Common myeloid progenitor, CD34-positive (primary cell): ENCODE results near the gene ENTPD1.
A peak's percentile ranks its signal among the peaks of the same experiment; 100 is the strongest.

Source experiments
- CTCF ChIA-PET: fragments of 350-600 bp; sonication (Branson Sonifier 250); formaldehyde crosslinking; loops from one replicate; lab custom pipeline; 2021; ENCODE audit warnings: antibody characterized with exemption; lab: Charles Lee
- POLR2A ChIA-PET: fragments of 350-600 bp; sonication (Branson Sonifier 250); formaldehyde crosslinking; loops from one replicate; lab custom pipeline; 2021; ENCODE audit warnings: antibody characterized with exemption; lab: Charles Lee
- DNase-seq, 3 donors: peaks; one replicate each; pipeline versions ENCODE4 v3.0.0 to v3.0.0-alpha.2; 2013
- H3K27ac ChIP-seq, 2 experiments: 1 replicate in 1 of 2; 2 replicates in 1 of 2; pipeline ENCODE4 v1.7.0; 2013; ENCODE audit warnings: inconsistent platforms in 2 of 2, low read length in 2 of 2, mild to moderate bottlenecking in 2 of 2, low read depth in 1 of 2, moderate library complexity in 1 of 2; ENCODE audit not compliant: severe bottlenecking in 2 of 2, insufficient read depth in 1 of 2, poor library complexity in 1 of 2
- H3K27me3 ChIP-seq, 5 experiments: replicated peaks in 2 of 5; 1 replicate in 3 of 5; 2 replicates in 2 of 5; pipeline versions ENCODE4 v1.6.1 to v1.7.0; 2013; ENCODE audit warnings: low read length in 4 of 5, mild to moderate bottlenecking in 2 of 5, moderate library complexity in 2 of 5, inconsistent platforms in 1 of 5; ENCODE audit not compliant: insufficient read depth in 5 of 5, control insufficient read depth in 4 of 5
- H3K36me3 ChIP-seq, 4 experiments: 1 replicate in 2 of 4; 2 replicates in 2 of 4; pipeline versions ENCODE4 v1.6.1 to v1.7.0; 2013; ENCODE audit warnings: low read length in 3 of 4, control low read depth in 1 of 4, mild to moderate bottlenecking in 1 of 4; ENCODE audit not compliant: control insufficient read depth in 4 of 4, insufficient read depth in 4 of 4
- H3K4me1 ChIP-seq, 4 experiments: 1 replicate in 3 of 4; 2 replicates in 1 of 4; pipeline versions ENCODE4 v1.6.1 to v1.7.1; 2013; ENCODE audit warnings: low read length in 3 of 4, mild to moderate bottlenecking in 3 of 4, control low read depth in 1 of 4, inconsistent platforms in 1 of 4, moderate library complexity in 1 of 4; ENCODE audit not compliant: control insufficient read depth in 4 of 4, insufficient read depth in 4 of 4; ENCODE audit errors: control extremely low read depth in 1 of 4
- H3K4me3 ChIP-seq, 7 experiments: 1 replicate in 4 of 7; 2 replicates in 3 of 7; pipeline versions ENCODE4 v1.5.1 to v1.7.0; 2013; ENCODE audit warnings: mild to moderate bottlenecking in 7 of 7, low read length in 6 of 7, moderate library complexity in 6 of 7, inconsistent platforms in 2 of 7, low read depth in 2 of 7, control low read depth in 1 of 7; ENCODE audit not compliant: insufficient read depth in 4 of 7, control insufficient read depth in 1 of 7; ENCODE audit errors: extremely low read depth in 1 of 7
- H3K9me3 ChIP-seq, 5 experiments: 1 replicate in 4 of 5; 2 replicates in 1 of 5; pipeline versions ENCODE4 v1.6.1 to v1.7.1; 2013; ENCODE audit warnings: low read length in 4 of 5, mild to moderate bottlenecking in 2 of 5, inconsistent platforms in 1 of 5, low read depth in 1 of 5, moderate library complexity in 1 of 5; ENCODE audit not compliant: control insufficient read depth in 4 of 5, insufficient read depth in 2 of 5; ENCODE audit errors: control extremely low read depth in 1 of 5
- WGBS: methylation state at CpG from one replicate; pipeline ENCODE4 v1.1.5; 2013; ENCODE audit not compliant: insufficient coverage; 5-methylcytosine and 5-hydroxymethylcytosine counted together

ENTPD1 gene

DNA sequence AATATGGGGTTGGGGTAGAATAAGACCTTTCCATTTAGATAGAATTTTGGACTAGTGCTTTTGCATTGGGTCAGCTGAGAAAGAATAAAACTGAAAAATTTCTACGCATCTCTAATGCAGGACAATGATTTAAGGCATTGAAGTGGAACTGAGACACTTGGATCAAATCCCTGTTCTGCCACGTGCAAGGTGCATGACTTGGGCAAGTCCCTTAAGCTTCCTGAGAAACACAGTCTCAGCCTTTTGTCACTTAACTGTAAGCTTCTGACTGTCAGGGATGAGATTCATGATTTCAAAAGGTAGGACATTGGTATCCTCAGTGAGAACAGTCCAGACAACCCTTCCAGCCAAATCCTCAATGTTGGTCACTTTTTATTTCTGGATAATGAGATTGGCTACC lies 59.2 kb downstream of the ENTPD1 start:
- Histone ChIP-seq H3K9me3 (no peaks in the 10 kb centered on the region), H3K27ac (no peak overlapping the region), H3K36me3 (no peaks in the 10 kb centered on the region), H3K4me3 (no peak overlapping the region), H3K27me3 (no peaks in the 10 kb centered on the region), H3K4me1 (peaks cover 0 to 6% (median 2%) of the 10 kb centered on the region in 4 experiments)
- 100% methylated on average over 2 of the region's 2 CpGs for WGBS
- no peak for DNase-seq
- ChIA-PET POLR2A (interaction anchor here (0.7 kb wide), 1 partner anchor 14 kb away, joined by 3 read pairs; no protein-coding TSS in a partner anchor), CTCF (no interaction called here)

DNA sequence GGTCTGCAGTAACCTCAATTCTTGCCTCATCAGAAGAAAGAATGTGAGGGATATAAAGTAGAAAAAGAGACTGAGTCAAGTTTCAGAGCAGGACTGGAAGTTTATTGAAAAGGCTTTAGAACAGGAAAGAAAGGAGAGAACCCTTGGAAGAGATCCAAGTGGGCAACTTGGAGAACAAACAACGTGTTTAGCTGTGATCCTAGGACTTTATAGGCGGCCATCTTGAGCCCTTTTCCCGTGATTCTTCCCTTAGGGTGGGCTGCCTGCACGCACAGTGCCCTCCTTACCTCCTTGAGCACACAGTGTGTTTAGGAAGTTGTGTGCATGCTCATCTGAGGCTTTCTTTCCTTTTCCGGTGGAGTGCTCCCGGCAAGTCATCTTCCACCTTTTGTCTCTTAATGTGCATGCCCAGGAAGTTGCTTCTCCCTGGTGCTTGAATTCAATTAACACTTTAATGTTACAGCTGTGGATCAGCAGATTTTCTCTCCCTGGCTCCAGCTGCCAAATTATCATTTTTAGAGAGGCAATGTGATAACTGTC lies 59.8 kb downstream of the ENTPD1 start:
- no peaks in the 10 kb centered on the region for H3K36me3 ChIP-seq
- no peak overlapping the region for H3K4me3 ChIP-seq
- no peaks in the 10 kb centered on the region for H3K9me3 ChIP-seq
- no peak for DNase-seq
- H3K27ac ChIP-seq: no peak overlapping the region
- H3K27me3 ChIP-seq: no peaks in the 10 kb centered on the region
- POLR2A ChIA-PET: no interaction called here
- H3K4me1 ChIP-seq: peaks cover 0 to 8% (median 2%) of the 10 kb centered on the region in 4 experiments
- WGBS: 83% methylated on average over 6 of the region's 6 CpGs
- CTCF ChIA-PET: interaction anchor here (1.2 to 1.3 kb wide), 2 partner anchors 29 to 49 kb away, joined by 3 read pairs; no protein-coding TSS in a partner anchor

DNA sequence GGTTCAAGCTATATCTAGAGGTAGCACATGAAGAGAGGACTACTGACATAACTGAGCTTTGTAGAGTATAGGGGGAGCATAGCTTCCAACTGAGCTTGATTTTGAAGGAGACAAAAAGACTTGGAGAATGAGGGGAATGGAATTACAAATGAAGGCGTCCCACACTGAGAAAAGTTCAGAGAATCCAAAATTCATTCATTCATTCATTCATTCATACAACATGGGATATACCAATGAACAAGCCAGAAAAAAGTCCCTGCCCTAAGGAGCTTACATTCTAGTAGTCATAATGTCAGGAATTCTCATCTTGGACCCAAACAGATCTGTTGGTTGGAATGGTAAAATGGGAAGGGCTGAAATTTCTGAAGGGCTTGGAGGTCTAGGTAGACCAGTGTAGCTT lies 62.0 kb downstream of the ENTPD1 start:
- Histone ChIP-seq H3K27ac (no peak overlapping the region), H3K4me1 (peaks cover 0 to 17% (median 4%) of the 10 kb centered on the region in 4 experiments), H3K4me3 (no peak overlapping the region), H3K36me3 (no peaks in the 10 kb centered on the region), H3K9me3 (no peaks in the 10 kb centered on the region), H3K27me3 (no peaks in the 10 kb centered on the region)
- ChIA-PET CTCF (interaction anchor here (1.0 to 1.2 kb wide), 3 partner anchors 10 to 23 kb away, joined by 3 to 5 read pairs (median 3); no protein-coding TSS in a partner anchor), POLR2A (no interaction called here)
- WGBS: no CpG with 5 or more reads among the region's 1 CpG
- DNase-seq: no peak

DNA sequence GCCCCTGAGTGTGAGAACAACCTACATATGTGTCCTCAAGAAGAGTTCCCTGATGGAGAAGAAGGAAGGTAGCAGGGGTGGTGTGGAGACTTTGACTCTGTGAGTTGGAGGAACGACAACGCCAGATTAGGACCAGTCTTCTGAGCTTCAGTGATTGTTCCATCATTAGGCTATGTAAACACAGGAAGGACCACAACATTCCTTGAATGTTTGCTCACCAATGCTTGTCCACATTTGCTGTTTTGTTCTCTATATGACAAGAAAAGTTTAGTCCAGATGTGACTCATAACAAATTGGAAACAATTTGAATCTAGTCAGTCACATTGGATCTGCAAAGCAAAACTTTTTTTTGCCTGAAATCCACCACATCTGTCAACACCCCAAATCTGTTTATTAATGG lies 62.7 kb downstream of the ENTPD1 start:
- 100% methylated on average over 2 of the region's 2 CpGs for WGBS
- H3K4me1 ChIP-seq: peaks cover 0 to 17% (median 4%) of the 10 kb centered on the region in 4 experiments
- no peak for DNase-seq
- no peak overlapping the region for H3K4me3 ChIP-seq
- no peaks in the 10 kb centered on the region for H3K27me3 ChIP-seq
- H3K36me3 ChIP-seq: no peaks in the 10 kb centered on the region
- ChIA-PET POLR2A (no interaction called here), CTCF (interaction anchor here (1.1 to 4.1 kb wide), 4 partner anchors 9 to 125 kb away, joined by 3 to 15 read pairs (median 4); partner anchors contain the start of gene TCTN3)
- no peaks in the 10 kb centered on the region for H3K9me3 ChIP-seq
- no peak overlapping the region for H3K27ac ChIP-seq

DNA sequence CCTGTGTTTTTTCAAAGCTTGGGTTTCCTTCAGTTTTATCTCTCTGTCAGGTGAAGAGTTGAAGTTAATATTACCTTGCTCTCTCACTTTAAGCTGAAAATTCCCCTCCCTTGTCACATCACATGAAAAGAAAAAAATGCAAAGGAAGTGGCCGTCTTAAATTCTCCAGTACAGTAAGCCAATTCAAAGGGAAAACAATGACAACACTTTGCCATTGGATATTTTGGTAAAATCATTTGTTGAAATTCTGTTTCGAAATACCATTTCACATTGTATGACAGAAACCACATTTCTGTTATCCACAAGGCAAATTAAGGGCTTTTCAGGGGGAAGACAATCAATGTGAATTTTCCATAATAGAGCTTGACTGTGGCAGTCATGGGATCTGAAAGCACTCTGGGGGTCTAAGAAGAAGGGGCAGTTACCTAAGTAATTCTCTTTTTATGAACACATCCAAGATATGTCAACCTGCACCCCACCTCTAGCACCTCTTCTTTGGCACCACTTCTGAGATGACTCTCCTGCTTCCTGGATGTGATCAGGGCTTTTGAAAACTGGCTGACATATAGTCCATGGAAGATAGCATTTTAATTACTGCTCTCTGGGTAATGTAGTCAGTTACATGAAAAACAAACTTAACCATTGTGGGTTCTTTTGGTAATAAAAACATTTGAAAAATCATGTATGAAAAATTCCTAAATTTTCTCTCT lies 63.8 kb downstream of the ENTPD1 start:
- Histone ChIP-seq H3K4me1 (peaks cover 0 to 17% (median 2%) of the 10 kb centered on the region in 4 experiments), H3K27ac (no peak overlapping the region)

DNA sequence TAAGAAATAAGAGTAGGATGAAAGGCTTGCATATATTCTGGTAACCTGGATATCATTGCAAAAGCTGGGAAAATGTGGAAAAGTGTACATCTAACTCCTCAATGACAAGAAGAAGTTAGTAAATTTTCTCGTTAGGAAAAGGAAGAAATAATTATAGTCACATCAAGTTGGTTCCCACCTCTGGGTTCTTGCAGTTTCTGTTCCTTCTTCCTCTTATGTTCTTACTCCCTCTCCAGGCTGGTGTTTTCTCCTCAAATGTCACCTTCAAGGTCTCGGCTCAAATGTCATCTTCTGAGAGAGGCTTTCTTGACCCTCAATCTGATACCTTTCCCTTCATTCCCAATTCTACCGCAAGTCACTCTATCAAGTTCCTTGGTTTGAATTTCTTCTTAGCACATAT lies 64.4 kb downstream of the ENTPD1 start:
- Histone ChIP-seq H3K9me3 (no peaks in the 10 kb centered on the region), H3K27me3 (no peaks in the 10 kb centered on the region), H3K4me1 (peaks cover 0 to 17% (median 2%) of the 10 kb centered on the region in 4 experiments), H3K36me3 (no peaks in the 10 kb centered on the region), H3K4me3 (no peak overlapping the region), H3K27ac (no peak overlapping the region)
- WGBS: 46% methylated on average over 1 of the region's 3 CpGs
- DNase-seq: no peak
- CTCF ChIA-PET: interaction anchor here (1.0 to 4.1 kb wide), 5 partner anchors 8 to 390 kb away, joined by 3 to 15 read pairs (median 3); no protein-coding TSS in a partner anchor
- POLR2A ChIA-PET: no interaction called here

More for the DNA sequence above, 63.8 kb downstream of the ENTPD1 start:
- no CpG with 5 or more reads among the region's 2 CpGs for WGBS
- no peak for DNase-seq
- CTCF ChIA-PET: interaction anchor here (1.0 to 4.1 kb wide), 4 partner anchors 8 to 389 kb away, joined by 3 to 15 read pairs (median 4); partner anchors contain the start of gene TCTN3
- Histone ChIP-seq H3K36me3 (no peaks in the 10 kb centered on the region), H3K9me3 (no peaks in the 10 kb centered on the region), H3K27me3 (no peaks in the 10 kb centered on the region), H3K4me3 (no peak overlapping the region)
- POLR2A ChIA-PET: interaction anchor here (0.6 kb wide), 1 partner anchor 65 kb away, joined by 3 read pairs; no protein-coding TSS in a partner anchor

DNA sequence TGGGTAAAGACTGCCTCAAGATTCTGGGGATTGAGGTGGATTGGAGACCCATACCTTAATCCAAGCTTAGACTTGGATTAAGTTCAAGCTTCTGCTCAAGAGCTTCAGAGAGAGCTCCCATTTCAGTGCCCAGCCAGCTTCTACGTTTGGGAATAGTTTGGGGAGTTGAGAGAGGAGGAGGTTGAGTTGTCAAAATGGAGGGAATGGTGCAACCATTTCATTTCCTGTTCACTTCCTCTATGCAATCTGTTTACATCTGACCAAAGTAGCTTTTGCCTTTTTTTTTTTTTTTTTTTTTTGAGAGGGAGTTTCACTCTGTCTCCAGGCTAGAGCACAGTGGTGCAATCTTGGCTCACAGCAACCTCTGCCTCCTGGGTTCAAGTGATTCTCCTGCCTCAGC lies 65.8 kb downstream of the ENTPD1 start:
- Histone ChIP-seq H3K4me1 (peaks cover 0 to 17% (median 2%) of the 10 kb centered on the region in 4 experiments), H3K36me3 (no peaks in the 10 kb centered on the region), H3K9me3 (no peaks in the 10 kb centered on the region), H3K4me3 (no peak overlapping the region), H3K27me3 (no peaks in the 10 kb centered on the region), H3K27ac (no peak overlapping the region)
- peak in 1 of 3 donors; percentile 50 for DNase-seq
- ChIA-PET POLR2A (no interaction called here), CTCF (interaction anchor here (1.4 to 4.1 kb wide), 4 partner anchors 13 to 128 kb away, joined by 3 to 15 read pairs (median 4); partner anchors contain the start of gene TCTN3)
- WGBS: no CpG with 5 or more reads among the region's 1 CpG
